GM18870 (cell line): Measurements from ENCODE around the gene KRTAP4-7.
"Not testable (repeated sequence)": the region's sequence is repeated elsewhere in the genome, so short reads cannot be mapped to it uniquely, and the experiment has no call there.

Source experiments
- ATAC-seq: cut with Tn5 transposase; IDR thresholded peaks from one replicate; pipeline ENCODE4 v1.9.1; 2021; ENCODE audit warnings: moderate library complexity; ENCODE audit not compliant: unreplicated experiment

Gene KRTAP4-7

GRCh38 chr17:41084100-41084856 is at the start of gene KRTAP4-7:
KRTAP4-7 (plus strand) TSS chr17:41084150; CDS start chr17:41084207, 57 bp downstream.
- not testable (repeated sequence) for ATAC-seq

GRCh38 chr17:41034346-41034935 is 49.5 kb upstream of the KRTAP4-7 start, which contains the start of gene KRTAP1-3:
KRTAP1-3 (minus strand) TSS chr17:41034874; CDS start chr17:41034821, 53 bp downstream.
- ATAC-seq: not testable (repeated sequence)

- ATAC-seq: no peak
These were observed 46.0 kb upstream of the KRTAP4-7 start for GRCh38 chr17:41037853-41038350.

- not testable (repeated sequence) for ATAC-seq
These were observed 43.0 kb upstream of the KRTAP4-7 start, which contains the start of gene KRTAP1-1 for GRCh38 chr17:41040783-41041571. KRTAP1-1 (minus strand) TSS chr17:41041450; CDS start chr17:41041397, 53 bp downstream.

- no peak for ATAC-seq
These were observed 41.0 kb upstream of the KRTAP4-7 start for GRCh38 chr17:41042953-41043352.

GRCh38 chr17:41046735-41047465 is 37.0 kb upstream of the KRTAP4-7 start, which contains the start of gene KRTAP2-1:
KRTAP2-1 (minus strand) TSS chr17:41047316; CDS start chr17:41047267, 49 bp downstream.
- ATAC-seq: not testable (repeated sequence)

- no peak for ATAC-seq
These were observed 35.5 kb upstream of the KRTAP4-7 start for GRCh38 chr17:41048441-41048840.

- ATAC-seq: no peak
These were observed 34.8 kb upstream of the KRTAP4-7 start for GRCh38 chr17:41049110-41049509.

GRCh38 chr17:41052566-41052965 is 31.4 kb upstream of the KRTAP4-7 start:
- no peak for ATAC-seq

GRCh38 chr17:41054025-41054424 is 29.9 kb upstream of the KRTAP4-7 start:
- ATAC-seq: no peak

- ATAC-seq: not testable (repeated sequence)
These were observed 29.4 kb upstream of the KRTAP4-7 start for GRCh38 chr17:41054556-41054955.

GRCh38 chr17:41055130-41055529 is 28.8 kb upstream of the KRTAP4-7 start, which contains the start of gene KRTAP2-2:
KRTAP2-2 (minus strand) TSS chr17:41055230; CDS start chr17:41055211, 19 bp downstream.
- ATAC-seq: not testable (repeated sequence)

GRCh38 chr17:41057547-41057946 is 26.4 kb upstream of the KRTAP4-7 start:
- no peak for ATAC-seq

GRCh38 chr17:41058741-41059140 is 25.2 kb upstream of the KRTAP4-7 start:
- no peak for ATAC-seq

- ATAC-seq: not testable (repeated sequence)
These were observed 24.5 kb upstream of the KRTAP4-7 start for GRCh38 chr17:41059276-41060051.

GRCh38 chr17:41060052-41060604 is 23.8 kb upstream of the KRTAP4-7 start, which contains the start of gene KRTAP2-3:
KRTAP2-3 (minus strand) TSS chr17:41060114; CDS start chr17:41060050, 64 bp downstream.
- ATAC-seq: no peak

- ATAC-seq: no peak
These were observed 22.0 kb upstream of the KRTAP4-7 start for GRCh38 chr17:41061964-41062363.

- ATAC-seq: no peak
These were observed 20.5 kb upstream of the KRTAP4-7 start for GRCh38 chr17:41063449-41063848.

GRCh38 chr17:41064301-41064700 is 19.6 kb upstream of the KRTAP4-7 start:
- ATAC-seq: no peak
